NCI-H2107 (cell line): ENCODE measurements around the gene MZT2A.
"Not testable (repeated sequence)": the region's sequence is repeated elsewhere in the genome, so short reads cannot be mapped to it uniquely, and the experiment has no call there.

Experiments used
- DNase-seq: peaks from one replicate; lab custom pipeline; 2025; lab: John Stamatoyannopoulos, UW

The MZT2A gene

DNA sequence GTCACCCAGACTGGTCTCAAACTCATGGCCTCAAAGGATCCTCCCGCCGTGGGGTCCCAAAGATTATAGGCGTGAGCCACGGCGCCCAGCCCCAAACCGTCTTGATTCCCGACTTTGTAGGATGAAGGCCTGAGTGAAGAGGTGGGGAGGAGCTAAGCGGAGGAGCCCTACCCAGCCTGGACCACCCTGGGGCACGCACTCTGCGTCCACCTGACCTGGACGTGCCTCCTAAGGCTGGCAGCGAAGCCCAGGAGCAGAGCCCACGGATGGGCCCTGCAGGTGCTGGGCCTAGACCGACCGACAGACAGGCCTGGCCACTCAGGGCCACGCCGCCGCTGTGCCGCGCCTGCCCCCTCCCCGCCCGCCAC lies 744 bp downstream of the MZT2A start:
- not testable (repeated sequence) for DNase-seq

DNA sequence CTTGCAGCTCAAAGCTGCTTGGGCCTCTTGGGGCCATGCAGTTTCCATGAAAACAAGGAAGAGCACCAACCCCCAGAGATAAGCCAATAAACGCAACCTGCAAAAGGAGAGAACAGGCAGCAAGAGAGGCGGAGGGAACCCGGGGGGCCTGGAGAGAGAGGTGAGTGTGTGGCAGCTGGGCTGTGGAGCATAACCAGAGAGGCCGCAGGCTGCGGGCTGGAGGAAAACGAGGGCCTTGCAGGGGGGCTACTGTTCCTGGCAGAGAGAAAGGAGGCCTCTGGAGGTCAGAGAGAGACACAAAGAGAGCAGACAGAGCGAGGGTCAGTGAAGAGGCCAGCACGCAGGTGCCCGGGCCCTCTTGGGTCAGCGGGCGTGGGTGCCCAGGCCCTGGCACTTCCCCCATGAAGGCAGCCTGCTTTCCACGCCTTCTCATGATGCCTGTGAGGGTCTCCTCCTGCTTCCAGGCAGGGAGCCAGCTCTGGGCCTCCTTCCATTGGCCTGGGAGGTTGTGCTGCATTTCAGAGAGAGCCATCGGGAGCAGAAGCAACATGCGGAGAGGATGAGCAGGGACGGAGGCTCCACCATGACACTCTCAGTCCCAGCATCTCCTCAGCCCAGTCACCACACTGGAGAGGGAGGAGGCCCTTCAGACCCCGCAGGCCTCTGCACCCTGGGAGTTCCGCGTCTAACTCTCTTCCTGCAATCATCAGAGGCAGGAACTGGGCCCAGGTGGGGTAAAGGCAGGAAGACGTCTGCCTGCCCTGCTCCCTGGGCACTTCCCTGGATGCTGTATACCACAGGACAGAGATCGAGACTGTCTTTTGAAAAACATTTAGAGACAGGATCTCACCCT lies 1.4 kb downstream of the MZT2A start:
- peak; percentile 8 for DNase-seq

DNA sequence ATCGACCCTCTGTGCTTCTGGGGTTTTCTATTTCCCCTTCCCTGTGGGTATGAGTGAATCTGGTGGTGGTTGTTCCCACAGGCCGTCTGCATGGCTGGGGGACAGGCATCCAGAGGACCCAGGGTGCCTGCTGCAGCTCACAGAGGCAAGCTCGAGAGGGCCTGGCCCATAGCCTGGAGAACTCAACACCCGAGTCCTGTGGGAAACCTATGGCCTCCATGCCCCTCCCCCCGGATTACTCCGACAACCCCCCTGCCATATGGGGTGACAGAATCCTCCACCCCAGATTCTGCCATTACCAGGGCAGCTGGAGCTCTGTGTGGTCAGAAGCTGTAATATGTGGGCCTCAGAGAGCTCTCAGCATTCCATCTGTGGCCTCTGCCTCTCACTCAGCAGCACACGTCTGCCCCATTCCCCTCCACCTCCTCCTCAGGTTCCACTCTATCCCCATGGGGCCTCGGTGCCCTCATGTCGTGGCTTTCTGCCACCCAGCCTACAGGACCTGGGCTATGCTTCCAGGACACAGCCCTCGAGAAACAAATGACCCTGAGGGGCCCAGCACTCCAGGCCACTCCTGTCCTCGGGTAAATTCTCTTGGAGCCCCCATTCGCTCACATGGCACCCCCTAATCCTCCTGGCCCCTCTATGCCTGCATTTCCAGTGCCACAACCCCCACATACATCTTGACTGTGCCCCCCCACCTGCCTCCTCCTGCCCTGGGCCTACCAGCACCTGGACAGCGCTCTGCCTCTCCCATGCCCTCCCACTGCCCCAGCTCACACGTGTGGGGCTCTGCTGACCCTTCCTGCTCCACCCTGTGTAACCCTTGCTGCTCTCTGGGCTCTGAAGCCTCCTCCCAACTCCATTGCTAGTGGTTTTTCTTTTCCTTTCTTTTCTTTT lies 3.6 kb downstream of the MZT2A start:
- peak; percentile 79 for DNase-seq

DNA sequence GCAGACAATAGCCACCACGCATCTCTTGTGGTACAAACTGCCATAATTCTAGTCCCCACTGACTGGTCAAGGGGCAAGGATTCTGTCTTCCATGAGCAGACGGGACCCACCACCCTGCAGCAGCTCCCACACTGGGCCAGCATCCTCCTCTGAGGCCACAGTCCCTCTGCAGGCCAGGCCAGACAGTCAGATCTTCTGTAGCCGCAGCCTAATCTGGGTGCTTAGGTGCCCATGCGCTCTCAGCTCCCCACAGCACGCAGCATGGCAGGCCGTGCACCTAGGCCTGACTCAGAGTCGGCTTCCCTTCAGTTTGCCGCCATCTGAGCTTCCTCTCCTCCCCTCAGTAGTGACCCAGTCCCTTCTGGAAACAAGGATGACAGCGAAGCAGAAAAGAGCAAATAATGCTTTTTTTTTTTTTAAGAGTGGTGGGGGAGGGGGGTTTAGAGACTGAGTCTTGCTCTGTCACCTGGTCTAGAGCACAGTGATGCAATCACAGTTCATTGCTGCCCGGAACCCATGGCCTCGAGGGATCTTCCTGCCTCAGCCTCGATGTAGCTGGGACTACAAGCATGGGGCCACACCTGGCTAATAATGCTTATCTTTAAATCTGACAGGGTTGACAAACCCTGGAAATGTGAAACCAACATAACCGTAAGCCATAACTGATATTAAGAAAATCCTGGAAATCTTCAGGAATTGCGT lies 5.8 kb downstream of the MZT2A start:
- not testable (repeated sequence) for DNase-seq

DNA sequence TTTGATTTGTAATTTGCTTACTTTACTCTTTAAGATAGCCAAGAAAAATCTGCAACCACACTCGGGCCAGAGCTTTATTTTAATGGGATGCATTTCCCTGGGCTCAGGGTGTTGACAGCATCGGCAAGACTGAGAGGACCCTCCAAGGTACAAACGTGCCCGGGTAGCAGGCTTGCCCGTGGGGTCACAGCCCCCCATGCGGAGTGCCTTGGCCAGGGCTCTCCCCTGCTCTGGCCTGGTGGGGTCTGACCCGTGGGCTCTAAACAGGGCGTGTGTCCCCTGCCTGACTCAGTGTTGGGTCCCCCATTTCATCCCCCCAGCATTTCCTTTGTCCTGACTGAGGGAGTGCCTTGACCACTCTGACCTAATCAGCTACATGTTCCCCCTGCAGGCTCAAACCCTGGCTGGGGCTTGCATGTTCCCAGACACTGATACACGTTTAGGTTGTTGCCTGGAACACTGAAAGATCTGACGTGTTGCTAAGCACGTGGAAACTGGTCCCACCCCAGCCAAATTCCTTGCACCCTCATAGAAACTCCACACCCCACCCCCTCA lies 7.2 kb downstream of the MZT2A start:
- DNase-seq: not testable (repeated sequence)

DNA sequence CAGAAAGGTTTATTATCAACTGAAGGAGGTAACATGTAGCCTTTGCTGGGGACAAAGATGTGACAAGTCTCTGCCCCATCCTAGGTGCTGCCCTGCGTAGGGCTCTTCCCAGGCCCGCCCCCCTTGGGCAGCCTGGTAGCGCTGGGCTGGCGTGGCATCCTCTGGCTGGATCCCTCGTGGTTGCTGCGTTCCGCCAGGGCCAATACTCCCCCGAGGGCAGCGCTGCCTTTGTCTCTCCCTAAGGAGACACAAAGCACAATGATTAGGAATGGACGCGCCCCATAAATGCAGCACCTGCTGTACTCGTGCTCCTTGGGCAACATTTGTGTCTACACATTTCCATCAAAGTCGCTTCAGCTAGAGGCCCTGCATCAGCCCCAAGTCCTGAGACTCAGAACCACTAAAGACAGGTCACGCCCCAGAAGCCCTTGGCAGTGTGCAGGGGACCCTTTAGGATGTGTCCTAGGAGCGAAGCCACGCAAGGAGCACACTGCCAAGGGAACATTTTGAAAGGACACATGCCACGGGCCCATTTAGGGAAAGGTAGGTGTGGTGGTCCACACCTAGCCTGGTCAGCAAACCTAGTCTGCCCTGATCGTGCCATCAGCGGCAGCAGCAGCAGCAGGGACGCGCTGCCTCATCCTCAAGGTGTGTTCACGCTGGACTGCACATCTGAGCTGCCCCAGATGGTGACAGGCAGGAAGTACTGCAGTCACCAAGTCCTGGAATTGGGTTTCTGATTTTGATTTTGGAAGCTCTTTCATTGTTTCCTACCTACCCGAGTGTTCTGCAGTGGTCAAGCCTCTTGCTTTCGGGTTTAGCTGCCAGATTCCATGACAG lies 8.0 kb downstream of the MZT2A start:
- DNase-seq: not testable (repeated sequence)

- DNase-seq: not testable (repeated sequence)
Observed at GRCh38 chr2:131482506-131483155, 9.6 kb downstream of the MZT2A start.

GRCh38 chr2:131480351-131480750 lies 11.8 kb downstream of the MZT2A start:
- DNase-seq: not testable (repeated sequence)

DNA sequence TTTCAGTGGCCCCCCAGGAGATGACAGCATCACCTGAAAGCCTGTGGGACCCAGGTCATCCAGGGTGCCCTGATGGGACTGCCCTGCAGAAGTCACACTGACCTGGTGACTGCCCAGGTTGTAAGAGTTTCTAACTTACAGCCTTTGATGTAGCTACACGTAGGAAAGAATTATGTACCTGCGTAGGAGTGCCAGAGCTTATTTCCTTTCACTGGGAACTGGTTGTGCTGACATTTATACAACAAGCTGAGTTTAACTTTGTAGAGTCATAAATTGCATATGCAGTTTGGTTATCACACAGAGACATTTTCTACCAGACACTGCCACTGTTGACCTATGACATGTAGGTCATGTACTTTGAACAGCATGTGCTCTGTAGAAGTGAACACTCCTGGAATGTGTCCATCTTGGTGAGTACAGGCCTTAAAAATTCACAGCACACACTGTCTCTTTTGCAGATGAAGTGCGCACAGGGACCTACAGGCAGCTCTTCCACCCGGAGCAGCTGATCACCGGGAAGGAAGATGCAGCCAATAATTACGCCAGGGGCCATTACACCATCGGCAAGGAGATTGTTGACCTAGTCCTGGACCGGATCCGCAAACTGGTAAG lies 13.2 kb downstream of the MZT2A start:
- not testable (repeated sequence) for DNase-seq

DNA sequence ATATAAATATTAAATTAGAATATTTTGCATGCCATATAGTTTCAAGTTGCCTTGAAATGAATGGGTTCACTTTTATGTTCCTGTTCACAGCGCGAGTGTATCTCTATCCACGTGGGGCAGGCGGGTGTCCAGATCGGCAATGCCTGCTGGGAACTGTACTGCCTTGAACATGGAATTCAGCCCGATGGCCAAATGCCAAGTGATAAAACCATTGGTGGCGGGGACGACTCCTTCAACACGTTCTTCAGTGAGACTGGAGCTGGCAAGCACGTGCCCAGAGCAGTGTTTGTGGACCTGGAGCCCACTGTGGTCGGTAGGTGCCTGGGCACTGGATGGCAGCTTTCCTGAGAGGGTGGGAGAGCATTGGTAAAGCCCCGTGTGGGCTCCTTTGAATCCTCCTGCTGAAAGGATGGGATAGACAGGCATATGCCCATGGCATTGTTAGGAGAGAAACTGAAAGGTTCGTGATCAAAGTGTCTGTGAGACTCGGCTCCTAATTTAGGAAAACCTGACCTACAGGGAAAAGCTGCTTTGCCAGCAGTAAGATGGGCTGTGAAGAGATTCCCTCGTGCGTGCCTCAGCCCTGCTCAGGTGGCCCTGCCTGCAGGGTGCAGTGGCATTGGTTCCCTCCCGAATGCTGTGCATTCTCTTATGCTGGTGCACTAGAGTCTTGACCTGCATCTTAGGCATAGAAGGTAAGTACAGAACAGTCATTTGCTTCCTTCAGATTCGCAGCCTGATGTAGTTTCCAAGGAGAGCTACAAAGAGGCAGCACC lies 13.9 kb downstream of the MZT2A start:
- DNase-seq: not testable (repeated sequence)

GRCh38 chr2:131477227-131477626 lies 15.0 kb downstream of the MZT2A start:
- not testable (repeated sequence) for DNase-seq

DNA sequence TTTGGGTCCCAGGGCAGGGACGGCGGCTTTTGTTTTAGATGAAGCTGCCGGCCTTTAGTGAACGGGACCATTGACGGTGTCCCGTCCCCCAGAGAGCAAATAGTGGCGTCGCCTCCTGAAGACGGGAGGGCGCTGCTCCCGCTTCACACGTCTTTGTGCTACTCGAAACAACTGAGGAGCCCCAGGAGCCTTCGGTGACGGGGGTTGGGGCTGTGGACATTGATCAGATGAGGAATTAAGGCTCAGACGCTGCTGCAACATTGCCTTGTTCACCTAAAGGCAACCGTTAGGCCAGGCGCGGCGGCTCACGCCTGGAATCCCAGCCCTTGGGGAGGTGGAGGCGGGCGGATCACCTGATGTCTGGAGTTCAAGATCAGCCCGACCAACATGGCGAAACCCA lies 15.8 kb downstream of the MZT2A start:
- not testable (repeated sequence) for DNase-seq

DNA sequence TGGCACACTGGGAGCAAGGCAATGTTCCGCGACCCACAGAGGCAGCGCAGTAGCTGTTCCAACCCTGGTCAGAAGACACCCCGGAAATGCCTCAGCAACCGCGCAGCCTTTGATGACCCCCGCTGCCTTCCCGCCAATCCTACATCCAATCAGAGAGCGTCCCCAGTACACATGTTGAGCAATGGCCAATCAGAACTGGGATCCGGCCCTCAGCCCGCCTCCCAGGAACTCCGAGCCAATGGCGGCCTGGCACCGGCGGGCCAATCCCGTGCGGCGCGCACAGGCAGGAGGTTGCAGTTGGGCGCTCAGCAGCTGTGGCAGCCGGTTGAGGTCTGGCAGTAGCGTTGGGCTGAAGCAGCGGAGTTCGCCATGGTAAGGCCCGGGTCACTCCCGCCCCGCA lies 16.4 kb downstream of the MZT2A start, which contains the start of gene TUBA3D:
Gene TUBA3D, plus strand, starts transcription at position 289 of the 400 bp plus-strand sequence. Its CDS starts 81 bp downstream, at position 370.
- DNase-seq: no peak

DNA sequence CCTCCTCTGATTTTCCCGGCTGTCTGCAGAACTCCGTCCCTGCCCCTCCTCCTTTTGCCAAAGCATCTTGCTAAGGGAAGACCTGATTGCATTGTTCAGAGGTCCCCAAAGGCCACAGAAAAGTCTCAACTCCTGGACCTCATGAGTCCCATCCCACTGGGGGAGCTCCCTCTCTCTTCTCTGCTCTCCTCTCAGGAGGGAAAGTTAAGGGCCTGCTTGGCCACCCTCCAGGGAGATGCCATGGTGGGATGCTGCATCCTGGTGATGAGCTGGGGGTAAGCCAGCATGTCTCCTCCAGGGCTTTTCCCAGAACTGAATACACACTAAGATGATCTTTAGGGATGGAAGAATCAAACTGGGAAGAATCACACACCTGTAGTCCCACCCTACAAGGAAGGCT lies 18.9 kb downstream of the MZT2A start:
- DNase-seq: not testable (repeated sequence)

DNA sequence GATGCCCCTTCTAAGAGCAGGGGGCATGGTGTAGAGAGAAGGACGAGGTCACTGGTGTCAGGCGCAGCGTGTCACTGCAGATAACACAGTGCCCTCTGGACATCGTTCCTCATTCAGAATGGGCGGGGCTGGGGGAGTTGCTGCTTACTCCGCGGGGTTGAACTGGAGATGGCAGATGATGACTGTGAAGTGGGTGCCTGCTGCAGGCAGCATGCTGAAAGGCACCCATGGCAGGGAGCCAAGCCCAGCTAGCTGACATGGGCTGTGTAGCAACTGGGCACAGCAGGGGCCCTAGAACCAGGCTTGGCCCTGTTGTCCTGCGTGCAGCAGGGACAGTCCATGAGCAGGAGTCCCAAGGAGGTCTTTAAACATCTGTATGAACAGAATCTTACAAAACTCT lies 20.6 kb downstream of the MZT2A start:
- not testable (repeated sequence) for DNase-seq

DNA sequence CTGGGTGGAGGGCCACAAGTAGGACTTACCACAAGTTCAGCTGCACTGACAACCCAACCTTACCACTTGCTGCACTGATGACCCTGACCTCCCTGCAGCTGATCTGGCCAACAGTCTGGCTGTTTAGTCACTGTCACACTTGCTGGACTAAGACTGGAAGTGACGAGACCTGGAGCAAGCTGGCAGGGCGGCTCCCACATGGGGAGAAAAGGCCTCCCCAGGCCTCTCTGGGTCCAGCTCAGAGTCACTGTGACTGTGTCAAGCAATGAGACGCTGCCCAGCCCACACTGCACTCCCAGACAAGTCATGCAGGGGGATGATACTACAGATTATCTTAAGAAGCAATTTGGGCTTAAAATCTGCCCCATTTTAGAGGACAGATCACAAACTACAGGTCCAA lies 21.3 kb downstream of the MZT2A start:
- DNase-seq: not testable (repeated sequence)

DNA sequence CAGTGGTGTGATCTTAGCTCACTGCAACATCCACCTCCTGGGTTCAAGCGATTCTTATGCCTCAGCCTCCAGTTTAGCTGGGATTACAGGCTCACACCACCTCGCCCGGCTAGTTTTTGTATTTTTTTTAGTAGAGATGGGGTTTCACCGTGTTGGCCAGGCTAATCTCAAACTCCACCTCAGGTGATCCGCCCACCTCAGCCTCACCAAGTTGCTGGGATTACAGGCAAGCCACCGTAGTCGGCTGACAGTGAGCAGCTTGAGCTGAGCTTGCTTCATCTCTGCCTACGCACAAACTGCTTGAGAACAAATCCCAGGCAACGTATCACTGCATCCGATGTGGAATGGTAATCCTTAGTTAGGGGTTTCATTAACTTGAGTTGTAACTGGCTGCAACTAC lies 24.5 kb downstream of the MZT2A start:
- DNase-seq: not testable (repeated sequence)

GRCh38 chr2:131454914-131455313 lies 37.3 kb downstream of the MZT2A start:
- DNase-seq: not testable (repeated sequence)
